Fibroblast of the aortic adventitia (primary cell): ENCODE data around the gene PGRMC1. TPM values are rescaled to one million over a fixed set of nuclear protein-coding genes. Genes with fewer than 3 reads are reported as not detected.
A peak's percentile ranks its signal among the peaks of the same experiment; 100 is the strongest.
"Not testable (repeated sequence)": the region's sequence is repeated elsewhere in the genome, so short reads cannot be mapped to it uniquely, and the experiment has no call there.

Source experiments
- DNase-seq: peaks from one replicate; pipeline ENCODE4 v3.0.0-alpha.2; 2010; ENCODE audit warnings: low read depth
- H3K4me3 ChIP-seq: 2 replicates; pipeline ENCODE4 v1.5.1; 2011; ENCODE audit warnings: low read depth, mild to moderate bottlenecking, control low read depth, low read length, moderate library complexity
- CTCF ChIP-seq: IDR thresholded peaks from 2 replicates; pipeline ENCODE4 v1.5.1; 2011; ENCODE audit warnings: mild to moderate bottlenecking, low read length, control low read depth, inconsistent platforms; ENCODE audit not compliant: insufficient read depth
- total RNA-seq: library from RNA; depleted of rRNA; stranded (reverse); fragments of >200 nt; gene quantifications from 2 replicates; pipeline ENCODE4 v1.2.3, GENCODE V29; 2012; ENCODE audit warnings: low replicate concordance

PGRMC1 gene
- total RNA-seq, 1 donor = 162 TPM

- no peak overlapping the region for H3K4me3 ChIP-seq
- no peak for DNase-seq
- TF ChIP-seq CTCF = no peak
Measured at GRCh38 chrX:119247702-119248101, 11.6 kb downstream of the PGRMC1 start.

- no peak for TF ChIP-seq CTCF
- H3K4me3 ChIP-seq = no peak overlapping the region
- DNase-seq = no peak
Measured at GRCh38 chrX:119249891-119250290, 13.8 kb downstream of the PGRMC1 start.

GRCh38 chrX:119251386-119251785 is 15.3 kb downstream of the PGRMC1 start:
- DNase-seq = no peak
- no peak for TF ChIP-seq CTCF
- H3K4me3 ChIP-seq = no peak overlapping the region

- no peak for DNase-seq
- H3K4me3 ChIP-seq = no peak overlapping the region
- no peak for TF ChIP-seq CTCF
Measured at GRCh38 chrX:119252716-119253115, 16.6 kb downstream of the PGRMC1 start.

GRCh38 chrX:119266364-119266995 is 30.4 kb downstream of the PGRMC1 start:
- H3K4me3 ChIP-seq = no peak overlapping the region
- TF ChIP-seq CTCF = peak; percentile 84
- peak; percentile 39 for DNase-seq

GRCh38 chrX:119267115-119267514 is 31.0 kb downstream of the PGRMC1 start:
- not testable (repeated sequence) for H3K4me3 ChIP-seq, DNase-seq

GRCh38 chrX:119272882-119273419 is 36.9 kb downstream of the PGRMC1 start:
- no peak overlapping the region for H3K4me3 ChIP-seq
- DNase-seq = no peak
- TF ChIP-seq CTCF = no peak
